Naive thymus-derived CD4-positive, alpha-beta T cell (primary cell): Measurements from ENCODE around the gene CWC22. TPM values are rescaled to one million over a fixed set of nuclear protein-coding genes. Genes with fewer than 3 reads are reported as not detected.

Experiments used
- ATAC-seq: fragments of 150-1000 bp; cut with Tn5 transposase; 2 replicates; pipeline ENCODE4 v1.10.0; 2021; ENCODE audit warnings: mild to moderate bottlenecking, moderate library complexity
- CTCF ChIA-PET: fragments of 350-600 bp; sonication (Branson Sonifier 250); formaldehyde crosslinking; loops from one replicate; lab custom pipeline; 2021; ENCODE audit warnings: antibody characterized with exemption; lab: Charles Lee
- POLR2A ChIA-PET: fragments of 350-600 bp; sonication (Branson Sonifier 250); formaldehyde crosslinking; loops from one replicate; lab custom pipeline; 2021; ENCODE audit warnings: antibody characterized with exemption, inconsistent platforms; lab: Charles Lee
- DNase-seq, 9 donors: peaks; one replicate each; pipeline versions ENCODE4 v3.0.0 to v3.0.0-alpha.2; 2020 to 2022; ENCODE audit warnings: mixed read lengths in 1 of 9
- H3K27ac ChIP-seq: one replicate; pipeline ENCODE4 v1.7.0; 2013; ENCODE audit warnings: mild to moderate bottlenecking, low read depth, low read length, moderate library complexity
- H3K27me3 ChIP-seq, 2 donors: one replicate each; pipeline ENCODE4 v1.7.0; 2013; ENCODE audit warnings: low read length in 2 of 2, mild to moderate bottlenecking in 2 of 2, moderate library complexity in 2 of 2; ENCODE audit not compliant: control insufficient read depth in 2 of 2, insufficient read depth in 2 of 2
- H3K36me3 ChIP-seq, 3 experiments: 1 replicate in 2 of 3; 2 replicates in 1 of 3; pipeline ENCODE4 v1.7.0; 2013; ENCODE audit warnings: low read length in 3 of 3, mild to moderate bottlenecking in 3 of 3, moderate library complexity in 1 of 3; ENCODE audit not compliant: insufficient read depth in 3 of 3, control insufficient read depth in 2 of 3
- H3K4me1 ChIP-seq, 2 donors: one replicate each; pipeline ENCODE4 v1.7.0; 2013; ENCODE audit warnings: low read length in 2 of 2, mild to moderate bottlenecking in 2 of 2, moderate library complexity in 1 of 2; ENCODE audit not compliant: control insufficient read depth in 2 of 2, insufficient read depth in 2 of 2
- H3K4me3 ChIP-seq: 2 replicates; pipeline ENCODE4 v1.7.0; 2013; ENCODE audit warnings: mild to moderate bottlenecking, low read length
- H3K9me3 ChIP-seq, 3 experiments: 1 replicate in 2 of 3; 2 replicates in 1 of 3; pipeline ENCODE4 v1.7.0; 2013; ENCODE audit warnings: low read length in 3 of 3; ENCODE audit not compliant: control insufficient read depth in 2 of 3
- H3K27ac Mint-ChIP-seq, 9 donors: one replicate each; pipeline ENCODE4 v1.8.0; 2020 to 2022; ENCODE audit warnings: mixed read lengths in 9 of 9, mild to moderate bottlenecking in 8 of 9, moderate library complexity in 5 of 9, inconsistent platforms in 2 of 9
- H3K27me3 Mint-ChIP-seq, 5 donors: one replicate each; pipeline ENCODE4 v1.8.0; 2021 to 2022; ENCODE audit warnings: mixed read lengths in 5 of 5, mild to moderate bottlenecking in 1 of 5
- H3K36me3 Mint-ChIP-seq, 5 donors: one replicate each; pipeline ENCODE4 v1.8.0; 2020 to 2022; ENCODE audit warnings: mixed read lengths in 5 of 5, mild to moderate bottlenecking in 3 of 5, inconsistent platforms in 1 of 5
- H3K4me1 Mint-ChIP-seq, 7 donors: one replicate each; pipeline ENCODE4 v1.8.0; 2020 to 2022; ENCODE audit warnings: mixed read lengths in 7 of 7, mild to moderate bottlenecking in 3 of 7, inconsistent platforms in 1 of 7
- H3K4me3 Mint-ChIP-seq, 10 donors: one replicate each; pipeline ENCODE4 v1.8.0; 2020 to 2022; ENCODE audit warnings: mild to moderate bottlenecking in 10 of 10, mixed read lengths in 10 of 10, moderate library complexity in 6 of 10, inconsistent platforms in 2 of 10
- H3K9me3 Mint-ChIP-seq, 11 donors: one replicate each; pipeline ENCODE4 v1.8.0; 2020 to 2022; ENCODE audit warnings: mixed read lengths in 11 of 11, mild to moderate bottlenecking in 4 of 11, inconsistent platforms in 1 of 11, moderate library complexity in 1 of 11
- intact Hi-C, 2 donors: fragments of 100-400 bp; cut with micrococcal nuclease; formaldehyde crosslinking; loops; one replicate each; pipeline ENCODE4 v1.15.1; 2023
- polyA plus RNA-seq, 2 donors: library from polyadenylated mRNA; unstranded; fragments of 300-500 nt; fragmentation: Illumina TruSeq; gene quantifications; one replicate each; pipeline ENCODE4 v1.2.3, GENCODE V29; 2021
- total RNA-seq, 6 experiments: library from RNA in 5 of 6; stranded (reverse) in 5 of 6; gene quantifications; 1 replicate in 5 of 6; 2 replicates in 1 of 6; pipeline ENCODE4 v1.2.3 and lab custom pipeline; 2021 to 2026

CWC22 gene
- total and polyA plus RNA-seq, 7 experiments from 2014 or later: 14.4 to 42.6 (median 30.2) TPM

DNA sequence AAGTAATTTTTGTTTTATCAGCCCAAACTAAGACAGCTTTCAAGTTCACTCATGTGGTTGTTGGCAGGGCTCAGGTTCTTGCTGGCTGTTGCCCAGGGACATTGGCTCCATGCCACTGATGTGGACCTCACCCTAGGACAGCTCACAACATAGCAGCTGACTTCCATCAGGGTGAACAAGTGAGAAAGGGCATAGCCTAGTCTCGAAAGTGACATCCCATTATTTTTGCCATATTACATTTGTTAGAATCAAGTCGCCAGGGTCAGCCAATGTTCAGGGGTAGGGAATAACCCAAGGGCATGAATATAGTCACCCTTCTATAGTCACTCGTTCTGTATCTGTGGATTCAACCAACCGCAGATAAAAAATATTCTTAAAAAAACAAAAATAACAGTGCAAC lies 10.7 kb upstream of the CWC22 start:
- H3K9me3 ChIP-seq: no peaks in the 10 kb centered on the region
- Mint-ChIP-seq H3K4me3 (no peak overlapping the region), H3K27me3 (peaks cover 2 to 25% (median 12%) of the 10 kb centered on the region in 5 donors), H3K4me1 (peaks cover 0 to 2% (median 0%) of the 10 kb centered on the region in 7 donors), H3K36me3 (no peaks in the 10 kb centered on the region), H3K27ac (no peak overlapping the region), H3K9me3 (no peaks in the 10 kb centered on the region)
- H3K27ac ChIP-seq: no peak overlapping the region
- no peak for ATAC-seq
- no peaks in the 10 kb centered on the region for H3K4me1 ChIP-seq
- intact Hi-C loops: no loop called here
- CTCF ChIA-PET: no interaction called here
- H3K36me3 ChIP-seq: no peaks in the 10 kb centered on the region
- no peak overlapping the region for H3K4me3 ChIP-seq
- DNase-seq: no peak
- POLR2A ChIA-PET: no interaction called here
- H3K27me3 ChIP-seq: no peaks in the 10 kb centered on the region

DNA sequence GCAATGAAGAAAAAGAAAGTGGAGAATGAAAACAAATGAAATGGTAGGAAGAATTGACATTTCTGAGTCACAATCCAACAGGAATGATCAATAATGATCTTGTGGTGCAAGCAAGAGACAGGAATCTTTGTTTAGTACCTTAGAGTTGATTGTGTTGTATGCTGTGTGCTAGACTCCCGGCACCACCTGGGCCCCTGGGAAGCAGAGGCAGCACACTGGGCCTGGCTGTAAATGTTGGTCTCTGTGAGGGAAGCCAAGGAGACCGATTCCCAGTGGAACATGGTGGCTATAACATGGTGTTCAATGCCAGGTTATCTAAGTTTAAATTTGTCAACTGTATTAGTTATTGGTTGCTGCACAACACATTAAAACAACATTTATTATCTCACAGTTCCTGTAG lies 9.8 kb upstream of the CWC22 start:
- H3K27me3 Mint-ChIP-seq: peaks cover 0 to 20% (median 9%) of the 10 kb centered on the region in 5 donors
- intact Hi-C loops: no loop called here
- no peak overlapping the region for H3K4me3 Mint-ChIP-seq
- Histone ChIP-seq H3K4me3 (no peak overlapping the region), H3K27ac (no peak overlapping the region), H3K4me1 (no peaks in the 10 kb centered on the region), H3K27me3 (no peaks in the 10 kb centered on the region), H3K36me3 (no peaks in the 10 kb centered on the region), H3K9me3 (no peaks in the 10 kb centered on the region)
- H3K27ac Mint-ChIP-seq: no peak overlapping the region
- ATAC-seq (no peak), DNase-seq (no peak)
- no peaks in the 10 kb centered on the region for H3K9me3 Mint-ChIP-seq
- peaks cover 0 to 2% (median 0%) of the 10 kb centered on the region in 7 donors for H3K4me1 Mint-ChIP-seq
- ChIA-PET POLR2A (no interaction called here), CTCF (no interaction called here)
- no peaks in the 10 kb centered on the region for H3K36me3 Mint-ChIP-seq

DNA sequence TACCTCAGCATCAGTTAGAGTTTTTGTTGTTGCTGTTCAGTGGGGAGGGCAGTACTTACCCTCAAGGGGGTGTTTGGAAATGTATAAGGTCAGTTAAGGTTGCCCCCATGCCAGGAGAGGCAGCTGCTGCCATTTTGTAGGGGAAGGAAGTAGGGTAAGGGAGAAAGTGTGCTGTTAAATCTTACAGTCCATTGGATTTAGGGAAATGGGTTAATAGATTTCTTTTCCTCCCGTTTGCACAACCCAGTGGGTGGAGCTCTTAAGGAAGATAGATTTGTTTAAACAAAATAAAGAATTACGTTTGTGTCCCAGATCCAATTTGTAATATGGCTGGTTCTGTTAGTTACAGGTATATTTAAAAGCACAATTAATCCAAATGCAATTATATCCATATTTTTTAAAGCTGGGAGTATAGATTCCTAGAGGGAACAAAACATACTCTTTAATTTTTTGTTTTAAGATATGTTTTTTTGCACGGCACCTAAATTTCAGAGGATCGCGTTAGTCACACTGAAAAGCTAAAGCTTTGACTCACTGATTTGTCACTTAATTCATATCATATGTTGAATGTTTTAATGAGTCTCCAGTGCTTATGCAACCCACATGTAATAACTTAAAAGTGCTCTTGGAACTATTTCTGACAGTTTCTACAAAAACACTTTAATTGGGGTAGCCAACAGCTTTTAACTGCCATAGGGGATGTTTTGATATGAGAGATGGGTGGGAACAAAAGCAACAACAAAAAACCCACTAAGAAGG lies 9.0 kb upstream of the CWC22 start:
- no peaks in the 10 kb centered on the region for H3K9me3 Mint-ChIP-seq
- H3K27ac Mint-ChIP-seq: no peak overlapping the region
- DNase-seq: no peak
- peaks cover 0 to 20% (median 9%) of the 10 kb centered on the region in 5 donors for H3K27me3 Mint-ChIP-seq
- H3K4me1 Mint-ChIP-seq: peaks cover 0 to 2% (median 0%) of the 10 kb centered on the region in 7 donors
- CTCF ChIA-PET: no interaction called here
- ATAC-seq: no peak
- no peaks in the 10 kb centered on the region for H3K9me3 ChIP-seq
- intact Hi-C loops: no loop called here
- no peaks in the 10 kb centered on the region for H3K36me3 ChIP-seq
- H3K4me1 ChIP-seq: no peaks in the 10 kb centered on the region
- H3K36me3 Mint-ChIP-seq: no peaks in the 10 kb centered on the region
- H3K27ac ChIP-seq: no peak overlapping the region
- no peaks in the 10 kb centered on the region for H3K27me3 ChIP-seq
- H3K4me3 Mint-ChIP-seq: no peak overlapping the region
- POLR2A ChIA-PET: no interaction called here
- H3K4me3 ChIP-seq: no peak overlapping the region

DNA sequence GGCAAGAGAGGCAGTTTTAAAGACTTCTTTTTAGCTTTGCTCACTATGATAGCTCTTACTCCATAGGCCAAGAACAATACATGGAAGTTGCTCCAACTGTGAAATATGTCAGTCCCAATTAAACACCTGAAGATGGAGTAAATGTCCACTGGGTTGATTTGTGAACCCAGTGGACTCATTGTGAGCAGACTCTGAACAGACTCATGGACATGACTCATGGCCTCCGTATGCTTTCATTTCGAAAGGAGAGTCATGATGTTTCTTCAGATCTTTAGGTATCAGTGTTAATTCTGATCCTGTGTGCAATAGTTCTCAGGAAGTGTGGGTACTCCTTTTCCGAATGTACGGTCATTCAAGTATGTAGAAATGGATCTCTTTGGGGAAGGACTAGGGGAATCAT lies 5.4 kb upstream of the CWC22 start:
- no peaks in the 10 kb centered on the region for H3K4me1 ChIP-seq
- ChIA-PET POLR2A (no interaction called here), CTCF (no interaction called here)
- no peaks in the 10 kb centered on the region for H3K36me3 ChIP-seq
- H3K36me3 Mint-ChIP-seq: no peaks in the 10 kb centered on the region
- H3K27ac ChIP-seq: no peak overlapping the region
- no peaks in the 10 kb centered on the region for H3K9me3 Mint-ChIP-seq
- intact Hi-C loops: no loop called here
- ATAC-seq (no peak), DNase-seq (no peak)
- H3K9me3 ChIP-seq: no peaks in the 10 kb centered on the region
- H3K4me3 ChIP-seq: no peak overlapping the region
- H3K4me1 Mint-ChIP-seq: peaks cover under 1 to 7% (median 2%) of the 10 kb centered on the region in 7 donors
- H3K27ac Mint-ChIP-seq: no peak overlapping the region
- peaks cover 0 to 10% (median 4%) of the 10 kb centered on the region in 5 donors for H3K27me3 Mint-ChIP-seq
- no peak overlapping the region for H3K4me3 Mint-ChIP-seq
- H3K27me3 ChIP-seq: no peaks in the 10 kb centered on the region

DNA sequence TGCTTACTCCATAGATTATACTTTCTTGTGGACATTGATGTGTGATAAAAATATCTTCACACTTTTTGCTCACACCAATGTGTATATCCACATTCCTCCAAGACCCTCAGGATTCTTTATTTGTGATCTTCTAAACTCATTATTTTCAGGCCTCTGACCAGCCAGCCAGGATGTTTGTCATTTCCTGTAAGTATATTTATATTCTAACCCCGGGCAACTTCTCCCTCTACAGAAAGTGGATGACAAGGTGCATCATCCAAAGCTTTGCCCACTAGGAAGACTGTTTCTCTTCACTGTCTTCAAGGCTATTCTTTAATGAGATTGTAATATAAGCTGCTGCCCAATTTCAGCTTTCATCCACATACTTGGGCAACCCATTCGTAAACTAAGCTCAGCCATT lies 3.6 kb upstream of the CWC22 start:
- intact Hi-C loops: no loop called here

DNA sequence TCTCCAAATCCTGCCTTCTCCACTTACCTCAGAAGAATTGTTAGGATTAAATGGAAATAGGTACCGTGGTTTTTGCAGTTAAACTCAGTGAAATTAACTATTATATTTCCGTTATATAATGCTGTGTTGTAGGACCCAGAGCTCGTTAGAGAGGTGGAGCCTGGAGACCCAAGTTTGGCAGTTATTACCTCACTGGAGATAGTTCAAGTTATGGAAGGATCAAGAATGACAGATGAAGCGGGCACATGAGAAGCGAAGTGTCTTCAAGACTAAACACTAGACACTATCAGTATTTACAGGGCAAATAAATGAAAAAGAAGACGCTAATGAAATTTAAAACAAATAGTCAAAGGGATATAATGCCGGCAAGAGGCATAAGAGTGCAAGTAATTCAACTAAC lies 866 bp downstream of the CWC22 start:
- no peaks in the 10 kb centered on the region for H3K9me3 Mint-ChIP-seq
- DNase-seq: peak in 1 of 9 donors; percentile 4
- no peaks in the 10 kb centered on the region for H3K9me3 ChIP-seq
- H3K27ac Mint-ChIP-seq: peak overlapping the region; percentile 98 to 100 (median 99)
- peaks cover 19 to 61% (median 57%) of the 10 kb centered on the region in 7 donors for H3K4me1 Mint-ChIP-seq
- H3K36me3 Mint-ChIP-seq: peaks cover 0 to 13% (median 3%) of the 10 kb centered on the region in 5 donors
- H3K4me3 Mint-ChIP-seq: peak overlapping the region; percentile 92 to 100 (median 96)
- H3K27ac ChIP-seq: peak overlapping the region; percentile 93
- peak overlapping the region; percentile 96 for H3K4me3 ChIP-seq
- no peaks in the 10 kb centered on the region for H3K27me3 ChIP-seq
- intact Hi-C loops: loop anchor here (2.0 to 5.0 kb wide), 8 partner anchors 769 to 1894 kb away; partner anchors contain the start of genes FKBP7 (in 1 of the 2), ITGA4 (in 1 of the 2), OSBPL6 (in 1 of the 2) and RBM45 (in 1 of the 2)
- peaks cover 0 to 3% (median 0%) of the 10 kb centered on the region in 5 donors for H3K27me3 Mint-ChIP-seq
- ChIA-PET CTCF (interaction anchor here (0.7 kb wide), 1 partner anchor 85 kb away, joined by 3 read pairs; no protein-coding TSS in a partner anchor), POLR2A (interaction anchor here (1.0 to 1.1 kb wide), 2 partner anchors 974 to 1553 kb away, joined by 3 read pairs; partner anchors contain the start of gene UBE2E3)
- H3K36me3 ChIP-seq: peaks cover 0 to 6% (median 0%) of the 10 kb centered on the region in 3 experiments
- peaks cover 8 to 11% of the 10 kb centered on the region in 2 donors for H3K4me1 ChIP-seq
- no peak for ATAC-seq

More for the DNA sequence above, 3.6 kb upstream of the CWC22 start:
- no peak for DNase-seq
- Mint-ChIP-seq H3K4me3 (no peak overlapping the region), H3K4me1 (peaks cover 7 to 20% (median 17%) of the 10 kb centered on the region in 7 donors), H3K9me3 (no peaks in the 10 kb centered on the region), H3K27me3 (peaks cover 0 to 3% (median 2%) of the 10 kb centered on the region in 5 donors), H3K36me3 (no peaks in the 10 kb centered on the region), H3K27ac (no peak overlapping the region)
- H3K9me3 ChIP-seq: no peaks in the 10 kb centered on the region
- no peak overlapping the region for H3K27ac ChIP-seq
- H3K4me3 ChIP-seq: no peak overlapping the region
- no peaks in the 10 kb centered on the region for H3K27me3 ChIP-seq
- peaks cover 0 to 6% (median 0%) of the 10 kb centered on the region in 3 experiments for H3K36me3 ChIP-seq
- no peak for ATAC-seq
- POLR2A ChIA-PET: interaction anchor here (0.9 kb wide), 1 partner anchor 9 kb away, joined by 3 read pairs; no protein-coding TSS in a partner anchor
- CTCF ChIA-PET: no interaction called here
- peaks cover 4 to 8% of the 10 kb centered on the region in 2 donors for H3K4me1 ChIP-seq
